ENCODE data around the gene PRMT1.

Gene PRMT1

GRCh38 chr19:49681830-49682229 lies 4.8 kb downstream of the PRMT1 start:
- TF ChIP-seq, protein P1, sequence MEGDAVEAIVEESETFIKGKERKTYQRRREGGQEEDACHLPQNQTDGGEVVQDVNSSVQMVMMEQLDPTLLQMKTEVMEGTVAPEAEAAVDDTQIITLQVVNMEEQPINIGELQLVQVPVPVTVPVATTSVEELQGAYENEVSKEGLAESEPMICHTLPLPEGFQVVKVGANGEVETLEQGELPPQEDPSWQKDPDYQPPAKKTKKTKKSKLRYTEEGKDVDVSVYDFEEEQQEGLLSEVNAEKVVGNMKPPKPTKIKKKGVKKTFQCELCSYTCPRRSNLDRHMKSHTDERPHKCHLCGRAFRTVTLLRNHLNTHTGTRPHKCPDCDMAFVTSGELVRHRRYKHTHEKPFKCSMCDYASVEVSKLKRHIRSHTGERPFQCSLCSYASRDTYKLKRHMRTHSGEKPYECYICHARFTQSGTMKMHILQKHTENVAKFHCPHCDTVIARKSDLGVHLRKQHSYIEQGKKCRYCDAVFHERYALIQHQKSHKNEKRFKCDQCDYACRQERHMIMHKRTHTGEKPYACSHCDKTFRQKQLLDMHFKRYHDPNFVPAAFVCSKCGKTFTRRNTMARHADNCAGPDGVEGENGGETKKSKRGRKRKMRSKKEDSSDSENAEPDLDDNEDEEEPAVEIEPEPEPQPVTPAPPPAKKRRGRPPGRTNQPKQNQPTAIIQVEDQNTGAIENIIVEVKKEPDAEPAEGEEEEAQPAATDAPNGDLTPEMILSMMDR (conservative IDR thresholded peaks at IDR 0.05), result no peak
- no peak for TF ChIP-seq ZFX (IDR thresholded peaks at IDR 0.05)
- H3K27ac ChIP-seq, result no peak overlapping the region

GRCh38 chr19:49682274-49682673 lies 5.2 kb downstream of the PRMT1 start:
- TF ChIP-seq ZFX (IDR thresholded peaks at IDR 0.05), result no peak
- TF ChIP-seq, protein P1 (conservative IDR thresholded peaks at IDR 0.05), result no peak
- H3K27ac ChIP-seq, result no peak overlapping the region

DNA sequence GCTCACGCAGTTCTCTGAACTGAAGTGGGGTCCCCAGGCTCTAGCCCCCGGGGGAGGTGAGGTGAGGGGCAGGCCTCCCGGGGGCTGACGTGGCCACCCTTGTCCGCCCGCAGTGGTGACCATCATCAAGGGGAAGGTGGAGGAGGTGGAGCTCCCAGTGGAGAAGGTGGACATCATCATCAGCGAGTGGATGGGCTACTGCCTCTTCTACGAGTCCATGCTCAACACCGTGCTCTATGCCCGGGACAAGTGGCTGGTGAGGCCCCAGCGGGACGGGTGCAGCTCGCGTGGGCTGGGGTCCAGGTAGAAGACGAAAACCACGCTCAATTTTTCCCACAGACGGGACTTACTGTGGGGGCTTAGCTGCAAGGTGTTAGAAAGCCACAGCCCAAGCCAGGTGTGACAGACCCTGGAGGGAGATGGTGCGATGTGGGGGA lies 6.8 kb downstream of the PRMT1 start:
- H3K27ac ChIP-seq, result no peak overlapping the region
- no peak for TF ChIP-seq ZFX (IDR thresholded peaks at IDR 0.05)
- TF ChIP-seq, protein P1 (conservative IDR thresholded peaks at IDR 0.05), result no peak

DNA sequence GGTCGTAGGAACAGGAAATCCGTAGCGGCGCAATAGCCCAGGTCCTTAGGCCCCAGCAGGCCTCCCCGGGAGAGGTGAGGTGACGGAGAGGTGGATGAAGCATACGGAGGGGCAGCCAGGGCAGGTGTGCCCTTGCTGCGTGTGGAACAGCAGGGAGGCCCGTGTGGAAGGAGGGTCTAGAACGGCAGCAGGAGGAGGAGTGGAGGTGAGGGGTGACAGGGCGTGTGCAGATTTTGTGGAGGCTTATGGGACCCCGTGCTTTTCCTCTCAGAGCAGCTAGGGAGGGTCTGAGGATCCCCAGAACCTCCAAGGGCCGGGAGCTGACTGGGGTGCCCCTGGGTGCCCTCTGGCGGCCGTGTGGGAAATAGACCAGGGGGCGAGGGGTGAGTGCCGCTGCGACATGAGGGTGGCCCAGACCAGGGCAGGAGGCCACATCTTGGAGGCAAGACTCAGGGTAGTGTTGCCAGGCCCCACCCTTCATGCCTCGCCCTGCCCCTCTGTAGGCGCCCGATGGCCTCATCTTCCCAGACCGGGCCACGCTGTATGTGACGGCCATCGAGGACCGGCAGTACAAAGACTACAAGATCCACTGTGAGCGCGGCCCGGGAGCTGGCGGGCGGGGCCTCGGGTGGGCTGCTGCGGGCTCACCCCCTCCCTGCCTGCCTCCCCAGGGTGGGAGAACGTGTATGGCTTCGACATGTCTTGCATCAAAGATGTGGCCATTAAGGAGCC lies 7.3 kb downstream of the PRMT1 start:
- no peak overlapping the region for H3K27ac ChIP-seq
- TF ChIP-seq ZFX (IDR thresholded peaks at IDR 0.05), result no peak
- TF ChIP-seq, protein P1 (conservative IDR thresholded peaks at IDR 0.05), result peak; percentile 83

DNA sequence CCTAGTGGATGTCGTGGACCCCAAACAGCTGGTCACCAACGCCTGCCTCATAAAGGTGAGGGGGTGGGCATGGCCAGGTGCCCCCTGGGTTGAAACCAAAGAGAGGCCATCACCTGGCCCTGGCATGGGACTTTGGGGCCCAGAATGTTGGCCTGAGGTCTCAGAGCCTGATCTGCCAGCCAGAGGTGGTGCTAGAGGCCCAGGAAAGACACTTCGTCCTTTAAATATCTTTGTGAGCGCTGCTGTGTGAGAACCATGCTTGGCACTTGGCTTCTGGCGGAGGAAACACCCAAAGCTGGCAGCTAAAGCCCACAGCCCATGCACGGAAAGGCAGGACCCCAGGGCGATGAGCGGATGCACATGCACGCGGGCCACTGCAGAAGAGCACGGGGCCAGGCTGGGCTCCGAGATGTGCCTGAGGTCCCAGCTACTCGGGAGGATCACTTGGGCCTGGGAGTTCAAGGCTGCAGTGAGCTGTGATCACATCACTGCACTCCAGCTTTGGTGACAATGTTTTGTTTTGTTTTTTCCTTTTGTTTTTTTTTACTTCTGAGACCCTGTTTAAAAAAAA lies 8.0 kb downstream of the PRMT1 start:
- TF ChIP-seq, protein P1 (conservative IDR thresholded peaks at IDR 0.05), result no peak; the same call in 1 of the 2 replicates
- TF ChIP-seq ZFX (IDR thresholded peaks at IDR 0.05), result no peak
- H3K27ac ChIP-seq, result no peak overlapping the region

DNA sequence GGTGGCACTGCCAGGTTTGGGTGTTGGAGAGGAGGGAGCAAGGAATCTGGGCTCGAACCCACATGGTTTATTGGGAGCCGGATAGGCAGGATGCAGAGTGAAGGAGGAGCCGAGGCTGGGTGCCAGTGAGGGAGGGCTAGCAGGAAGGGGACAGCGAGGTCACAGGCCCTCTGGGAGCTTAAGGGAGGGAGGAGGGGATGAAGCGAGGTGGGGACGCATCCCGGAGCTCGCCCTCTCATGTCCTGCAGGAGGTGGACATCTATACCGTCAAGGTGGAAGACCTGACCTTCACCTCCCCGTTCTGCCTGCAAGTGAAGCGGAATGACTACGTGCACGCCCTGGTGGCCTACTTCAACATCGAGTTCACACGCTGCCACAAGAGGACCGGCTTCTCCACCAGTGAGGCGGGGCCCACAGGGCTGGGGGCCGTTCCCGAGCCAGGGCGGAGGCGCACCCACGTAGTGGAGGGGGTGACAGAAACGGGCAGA lies 8.8 kb downstream of the PRMT1 start:
- H3K27ac ChIP-seq, result no peak overlapping the region
- TF ChIP-seq, protein P1 (conservative IDR thresholded peaks at IDR 0.05), result no peak
- no peak for TF ChIP-seq ZFX (IDR thresholded peaks at IDR 0.05)

DNA sequence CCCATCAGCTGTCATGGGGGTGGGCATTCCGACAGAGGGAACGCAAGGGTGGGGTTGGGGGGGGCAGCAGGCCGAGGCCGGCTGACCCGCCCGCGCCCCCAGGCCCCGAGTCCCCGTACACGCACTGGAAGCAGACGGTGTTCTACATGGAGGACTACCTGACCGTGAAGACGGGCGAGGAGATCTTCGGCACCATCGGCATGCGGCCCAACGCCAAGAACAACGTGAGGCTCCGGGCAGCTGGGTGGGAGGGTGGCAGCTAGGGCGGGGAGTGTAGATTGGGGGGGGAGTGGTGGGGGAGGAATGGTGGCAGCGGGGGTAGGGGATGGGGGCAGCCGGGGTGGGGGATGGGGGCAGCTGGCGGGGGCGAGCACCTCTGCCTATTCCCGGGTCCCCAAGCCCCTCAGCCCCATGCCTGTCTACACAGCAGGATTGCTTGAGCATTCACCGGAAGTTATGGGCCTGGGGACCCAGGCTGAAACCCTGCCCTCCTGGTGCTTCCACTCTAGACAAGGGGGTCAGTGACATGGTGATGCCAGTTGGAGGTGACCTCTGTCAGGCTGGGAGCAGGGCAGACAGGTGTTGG lies 9.5 kb downstream of the PRMT1 start:
- no peak for TF ChIP-seq ZFX (IDR thresholded peaks at IDR 0.05)
- TF ChIP-seq, protein P1 (conservative IDR thresholded peaks at IDR 0.05), result no peak
- no peak overlapping the region for H3K27ac ChIP-seq
